ENCODE measurements around the gene SPG7. TPM values are rescaled to one million over a fixed set of nuclear protein-coding genes. Genes with fewer than 3 reads are reported as not detected.

The SPG7 gene
- total RNA-seq, 6 experiments from 2014 or later = 44.0 to 70.5 (median 57.0) TPM

- 95% methylated on average over 20 of the region's 20 CpGs for WGBS (ENCODE audit: insufficient coverage, low coverage, low lambda C conversion rate, missing lambda C conversion rate)
- no peaks in the 10 kb centered on the region for H3K9me3 ChIP-seq
- H3K27me3 ChIP-seq = no peaks in the 10 kb centered on the region
- TF ChIP-seq POLR2A (IDR thresholded peaks at IDR 0.05) = no peak
- TF ChIP-seq CTCF (IDR thresholded peaks at IDR 0.05) = no peak
- peaks cover 0 to 22% (median 7%) of the 10 kb centered on the region in 4 donors for H3K4me1 ChIP-seq
- intact Hi-C loops (cut with DNase I) = no loop called here
- H3K4me3 ChIP-seq = no peak overlapping the region
- no peak for ATAC-seq
- DNase-seq = peak in 1 of 3 donors; percentile 19
- no peak overlapping the region for H3K27ac ChIP-seq
- H3K36me3 ChIP-seq = peaks cover 0 to 37% (median 6%) of the 10 kb centered on the region in 4 donors
Observed at GRCh38 chr16:89547860-89548259, 39.7 kb downstream of the SPG7 start.

GRCh38 chr16:89548344-89549006, 40.3 kb downstream of the SPG7 start:
- Histone ChIP-seq H3K9me3 (no peaks in the 10 kb centered on the region), H3K36me3 (peaks cover 0 to 41% (median 6%) of the 10 kb centered on the region in 4 donors), H3K27ac (no peak overlapping the region), H3K4me1 (peaks cover 0 to 22% (median 7%) of the 10 kb centered on the region in 4 donors), H3K4me3 (no peak overlapping the region), H3K27me3 (no peaks in the 10 kb centered on the region)
- ATAC-seq (no peak), DNase-seq (no peak)
- 88% methylated on average over 6 of the region's 28 CpGs for WGBS (ENCODE audit: insufficient coverage, low coverage, low lambda C conversion rate, missing lambda C conversion rate)
- TF ChIP-seq POLR2A (IDR thresholded peaks at IDR 0.05) (no peak), CTCF (IDR thresholded peaks at IDR 0.05) (no peak)
- intact Hi-C loops (cut with DNase I) = no loop called here

- DNase-seq (no peak), ATAC-seq (no peak)
- Histone ChIP-seq H3K36me3 (peaks cover 0 to 46% (median 8%) of the 10 kb centered on the region in 4 donors), H3K27me3 (no peaks in the 10 kb centered on the region), H3K4me1 (peaks cover 0 to 22% (median 7%) of the 10 kb centered on the region in 4 donors), H3K27ac (no peak overlapping the region), H3K4me3 (no peak overlapping the region), H3K9me3 (no peaks in the 10 kb centered on the region)
- WGBS (ENCODE audit: insufficient coverage, low coverage, low lambda C conversion rate, missing lambda C conversion rate) = 71% methylated on average over 10 of the region's 10 CpGs
- intact Hi-C loops (cut with DNase I) = no loop called here
- TF ChIP-seq CTCF (IDR thresholded peaks at IDR 0.05) (no peak), POLR2A (IDR thresholded peaks at IDR 0.05) (no peak)
Observed at GRCh38 chr16:89549007-89549700, 41.0 kb downstream of the SPG7 start.

GRCh38 chr16:89550421-89551007, 42.3 kb downstream of the SPG7 start:
- peak in 1 of 3 donors; percentile 11 for DNase-seq
- peaks cover 0 to 58% (median 8%) of the 10 kb centered on the region in 4 donors for H3K36me3 ChIP-seq
- 95% methylated on average over 11 of the region's 22 CpGs for WGBS (ENCODE audit: insufficient coverage, low coverage, low lambda C conversion rate, missing lambda C conversion rate)
- TF ChIP-seq CTCF (IDR thresholded peaks at IDR 0.05) (no peak), POLR2A (IDR thresholded peaks at IDR 0.05) (no peak)
- H3K4me1 ChIP-seq = peaks cover 0 to 8% (median 3%) of the 10 kb centered on the region in 4 donors
- no peak for ATAC-seq
- H3K27ac ChIP-seq = no peak overlapping the region
- H3K9me3 ChIP-seq = no peaks in the 10 kb centered on the region
- H3K27me3 ChIP-seq = no peaks in the 10 kb centered on the region
- H3K4me3 ChIP-seq = no peak overlapping the region
- intact Hi-C loops (cut with DNase I) = no loop called here

All from right lobe of liver (tissue), 6 donors.